Endometrium (tissue), 2 donors: Measurements from ENCODE around the gene RPS8.
"Not testable (repeated sequence)": the region's sequence is repeated elsewhere in the genome, so short reads cannot be mapped to it uniquely, and the experiment has no call there.

Experiments used
- FAIRE-seq: peaks from 2 replicates; lab custom pipeline; 2012; peaks lifted over from hg19 to GRCh38; lab: Jason Lieb, UNC
- donor health status: control.
- donor health status: control.

RPS8 gene

DNA sequence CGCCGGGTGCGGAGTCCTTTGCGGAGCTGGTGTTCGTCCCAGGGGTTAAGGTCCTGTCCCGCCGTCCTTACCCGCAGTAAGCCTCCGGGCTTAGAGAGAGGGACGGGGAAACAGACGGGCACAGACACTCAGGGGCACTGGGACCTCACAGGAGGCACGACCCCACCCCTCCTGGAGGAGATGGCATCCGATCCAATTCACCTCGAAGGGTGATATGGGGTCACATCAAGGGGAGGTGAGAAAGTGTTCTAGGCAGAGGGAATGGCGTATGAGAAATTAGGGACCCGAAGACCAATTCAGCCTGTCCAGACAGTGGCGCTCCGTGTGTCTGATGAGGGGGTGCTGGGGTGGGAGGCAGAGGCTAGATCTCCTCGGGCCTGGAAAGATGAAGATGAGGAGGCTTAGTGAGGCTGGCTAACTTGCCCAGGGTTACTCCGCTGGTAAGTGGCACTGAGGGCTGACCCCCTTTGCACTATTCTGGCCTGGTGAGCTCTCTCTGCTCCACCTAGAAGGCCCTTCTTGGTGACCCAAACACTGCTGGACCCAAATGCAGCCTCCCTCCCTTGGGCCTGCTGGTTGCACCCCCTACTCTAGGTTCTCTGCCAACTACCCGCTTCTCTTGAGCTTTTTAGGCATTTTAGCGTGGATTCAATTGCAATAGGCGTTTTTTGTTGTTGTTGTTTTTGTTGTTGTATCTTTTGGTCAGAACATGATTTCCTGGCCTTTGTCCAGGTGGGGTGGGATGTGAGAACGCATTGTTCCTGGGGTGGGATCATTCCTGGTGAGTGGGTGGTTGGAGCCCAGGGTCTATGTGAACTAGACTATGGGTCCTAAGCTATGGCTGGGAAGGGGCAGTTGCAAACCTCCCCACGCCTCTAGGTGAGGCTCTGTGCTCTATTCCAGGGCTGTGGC lies 45.2 kb downstream of the RPS8 start:
- no peak for FAIRE-seq

DNA sequence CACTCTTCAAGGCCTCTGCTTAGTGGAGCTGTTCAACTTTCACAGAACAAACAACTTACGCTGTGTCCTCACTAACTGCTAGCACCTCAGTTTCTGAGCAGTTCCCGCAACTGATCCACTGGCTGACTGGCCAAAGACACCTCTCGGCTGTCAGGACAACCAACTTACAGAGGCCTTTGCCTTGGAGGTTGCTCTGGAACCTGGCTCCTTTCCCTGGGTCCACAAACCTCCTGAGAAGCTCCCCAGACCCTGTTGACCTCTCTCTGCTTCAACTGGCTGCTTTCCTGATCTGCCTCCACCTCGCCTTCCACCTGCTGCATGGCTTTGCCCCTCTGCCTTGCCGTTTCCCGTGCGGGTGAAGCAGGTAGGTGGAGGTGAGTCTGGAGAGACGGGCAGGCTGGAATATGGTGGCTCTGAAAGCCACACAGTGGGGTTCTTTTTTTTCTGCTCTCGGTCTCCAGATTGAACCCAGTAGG lies 45.9 kb downstream of the RPS8 start:
- no peak for FAIRE-seq

DNA sequence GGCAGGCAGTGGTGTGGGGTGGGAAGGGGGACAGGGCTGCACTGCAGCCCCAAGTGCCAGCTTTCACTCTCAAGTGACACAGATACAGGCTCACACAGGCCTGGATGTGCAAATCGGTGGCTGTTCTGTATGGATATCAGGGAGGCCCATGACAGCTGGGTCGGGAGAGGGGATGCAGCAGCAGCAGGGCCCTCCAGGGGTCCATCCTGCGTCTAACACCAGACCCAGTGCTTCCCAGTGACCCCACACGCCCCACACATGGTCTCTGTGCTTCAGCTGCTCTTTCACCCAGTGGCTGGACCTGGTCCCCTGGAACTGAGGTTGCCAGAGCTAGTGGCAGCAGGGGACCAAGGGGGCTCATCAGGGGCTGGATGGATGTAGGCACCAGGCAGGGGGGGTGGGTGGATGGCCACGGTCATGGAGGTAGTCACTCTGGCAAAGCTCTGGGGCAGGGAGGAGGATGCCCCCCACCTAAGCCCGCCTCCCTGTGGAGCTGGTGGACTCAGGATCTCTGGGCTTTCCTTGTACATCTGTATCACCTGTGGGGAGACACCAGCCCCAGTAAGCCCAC lies 46.9 kb downstream of the RPS8 start:
- no peak for FAIRE-seq

DNA sequence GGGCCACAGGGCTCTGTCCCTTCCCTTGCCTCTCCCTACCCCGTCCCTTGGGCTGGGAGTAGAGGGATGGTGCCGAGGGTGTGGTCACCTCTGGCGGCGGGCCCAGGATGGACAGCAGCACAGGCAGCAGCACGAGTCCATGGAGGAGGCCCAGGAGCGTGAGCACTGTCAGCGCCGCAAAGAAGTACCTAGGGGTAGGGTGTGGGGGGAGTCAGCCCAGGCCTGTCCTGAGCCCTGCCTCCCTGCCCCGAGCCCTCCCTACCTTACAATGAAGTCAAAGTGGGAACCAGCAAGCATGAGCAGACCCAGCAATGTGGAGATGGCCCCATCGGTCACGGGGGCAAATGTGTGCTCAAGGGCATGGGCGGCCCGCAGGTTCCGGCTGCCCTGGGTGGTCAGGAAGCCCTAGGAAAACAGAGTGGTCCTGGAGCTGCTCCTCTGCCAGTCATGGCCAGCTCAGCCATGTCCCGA lies 47.7 kb downstream of the RPS8 start:
- FAIRE-seq: no peak

DNA sequence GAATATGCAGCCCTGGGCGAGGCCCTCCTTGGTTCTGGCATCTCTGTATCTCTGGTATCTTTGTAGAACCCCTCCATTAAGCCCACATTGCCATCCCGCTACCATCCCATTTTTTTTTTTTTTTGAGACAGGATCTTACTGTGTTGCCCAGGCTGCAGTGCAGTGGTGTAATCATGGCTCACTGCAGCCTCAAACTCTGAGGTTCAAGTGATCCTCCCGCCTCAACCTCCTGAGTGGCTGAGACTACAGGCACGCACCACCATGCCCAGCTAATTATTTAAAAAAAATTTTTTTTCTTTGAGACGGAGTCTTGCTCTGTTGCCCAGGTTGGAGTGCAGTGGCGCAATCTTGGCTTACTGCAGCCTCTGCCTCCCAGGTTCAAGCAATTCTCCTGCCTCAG lies 49.1 kb downstream of the RPS8 start:
- FAIRE-seq: not testable (repeated sequence)

DNA sequence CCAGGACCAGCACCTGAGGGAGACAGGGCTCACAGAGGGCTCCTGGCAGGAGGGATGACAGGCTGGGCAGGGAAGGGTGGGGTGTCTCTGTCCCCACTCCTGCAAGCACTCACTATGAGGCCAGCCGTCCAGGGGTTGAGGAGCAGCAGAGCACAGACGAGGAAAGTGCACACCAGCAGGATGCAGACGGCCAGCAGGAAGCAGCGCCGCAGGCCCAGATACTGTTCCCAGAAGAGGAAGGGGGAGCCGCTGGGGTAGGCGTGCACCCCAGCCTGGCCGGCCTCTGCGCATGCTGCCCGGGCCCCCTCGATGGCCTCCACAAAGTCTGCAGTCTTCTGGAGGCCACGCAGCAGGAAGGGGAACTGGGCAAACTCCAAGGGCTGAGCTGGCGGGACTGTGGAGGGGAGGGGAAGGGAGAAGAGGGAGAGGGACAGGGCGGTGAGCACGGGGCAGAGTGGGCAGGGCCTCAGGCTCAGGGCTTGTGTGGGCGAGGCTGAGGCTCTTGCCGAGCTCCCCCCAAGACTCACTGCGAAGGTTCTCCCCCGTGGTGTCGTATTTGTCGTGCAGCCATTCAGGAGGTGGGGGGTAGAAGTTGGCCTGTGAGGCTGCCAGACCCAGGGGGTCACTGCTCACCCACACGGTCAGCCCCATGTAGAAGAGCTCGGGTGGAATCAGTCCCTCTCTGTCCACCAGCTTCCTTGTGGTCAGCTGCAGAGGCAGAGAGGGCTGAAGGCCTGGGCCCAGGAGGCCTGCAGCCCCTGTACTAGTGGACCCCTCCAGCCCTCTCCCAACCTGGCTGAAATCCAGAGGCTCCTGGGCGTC lies 51.2 kb downstream of the RPS8 start:
- FAIRE-seq: no peak

DNA sequence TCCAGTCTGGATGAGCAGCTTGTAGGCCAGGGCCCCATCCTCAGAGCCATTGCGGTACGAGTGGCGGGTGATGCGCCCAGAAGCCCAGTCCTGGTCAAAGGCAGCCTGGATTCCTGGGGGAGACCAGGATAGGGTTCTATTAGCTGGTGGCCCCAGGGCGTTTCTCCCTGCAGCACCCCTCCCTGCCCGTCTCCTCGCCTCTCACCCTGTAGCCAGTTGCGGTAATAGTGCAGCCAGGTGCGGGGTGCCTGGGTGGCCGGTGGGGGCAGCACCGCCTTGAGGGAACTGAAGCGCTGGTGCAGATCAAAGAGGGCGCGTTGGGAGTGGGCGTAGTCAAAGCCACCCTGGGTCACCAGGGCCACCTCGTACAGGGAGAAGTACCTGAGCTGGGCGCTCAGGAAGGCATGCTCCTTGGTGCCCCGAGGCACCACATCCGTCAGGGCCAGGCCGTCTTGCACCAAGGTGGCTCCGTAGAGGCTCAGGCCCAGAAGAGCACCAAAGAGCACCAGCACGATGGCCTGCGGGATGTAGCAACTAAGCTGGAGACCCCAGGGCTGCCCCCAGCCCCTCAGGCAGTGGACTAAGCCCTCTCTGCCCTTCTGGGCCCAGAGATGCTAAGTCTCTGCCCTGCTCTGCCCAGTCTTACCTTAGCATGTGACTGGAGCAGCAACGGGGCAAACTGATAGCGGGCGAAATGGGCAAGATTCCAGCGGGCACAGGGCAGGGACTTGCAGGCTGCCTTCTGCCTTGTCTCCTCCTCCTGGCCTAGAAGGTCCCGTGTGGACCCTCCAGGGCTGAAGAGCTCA lies 52.1 kb downstream of the RPS8 start:
- FAIRE-seq: no peak

DNA sequence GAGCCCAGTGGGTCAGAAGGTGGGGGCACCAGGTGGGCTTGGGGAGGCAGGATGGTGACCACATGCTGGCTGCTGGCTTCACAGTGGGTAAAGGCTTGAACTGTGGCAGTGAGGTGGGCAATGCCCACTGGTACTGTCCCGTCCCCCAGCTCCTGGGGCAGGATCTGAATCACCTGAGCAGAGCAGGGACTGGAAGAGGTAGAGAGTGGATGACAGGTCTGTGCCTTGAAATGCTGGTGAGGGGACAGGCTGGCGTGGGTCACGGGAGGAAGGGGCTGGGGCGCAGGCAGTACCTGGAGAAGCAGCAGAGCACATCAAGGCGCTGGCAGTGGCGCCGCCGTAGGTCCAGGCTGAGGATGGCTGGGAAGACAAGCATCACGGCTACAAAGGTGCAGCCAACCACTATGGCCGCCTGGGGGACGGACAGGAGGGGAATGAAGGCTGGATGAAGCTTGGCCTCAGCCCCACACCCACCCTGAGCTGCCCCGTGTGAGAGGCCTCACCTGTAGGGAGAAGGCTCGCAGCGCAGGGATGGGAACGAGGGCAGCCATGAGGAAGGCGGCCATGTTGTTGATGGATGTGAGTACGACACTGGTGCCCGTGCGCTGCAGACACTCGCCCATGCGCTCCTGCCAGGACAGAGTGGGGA lies 52.8 kb downstream of the RPS8 start:
- FAIRE-seq: no peak
